Adrenal gland (tissue), 19 donors: ENCODE data around the gene PLD5. TPM values are rescaled to one million over a fixed set of nuclear protein-coding genes. Genes with fewer than 3 reads are reported as not detected.

Experiments used
- DNase-seq, 7 donors: peaks; one replicate each; pipeline ENCODE4 v3.0.0-alpha.2; 2019 to 2020
- H3K27ac ChIP-seq, 5 donors: fragments of 200-600 bp; sonication (generic) in 4 of 5; 1 replicate in 3 of 5; 2 replicates in 2 of 5; pipeline versions ENCODE4 v1.5.1 to v1.8.0; 2016 to 2020; ENCODE audit warnings: mild to moderate bottlenecking in 1 of 5
- H3K27me3 ChIP-seq: fragments of 200-600 bp; 2 replicates; pipeline ENCODE4 v1.8.0; 2021
- H3K36me3 ChIP-seq, 2 donors: fragments of 200-600 bp; replicated peaks in 1 of 2; 1 replicate in 1 of 2; 2 replicates in 1 of 2; pipeline versions ENCODE4 v1.5.1 to v1.8.0; 2018 to 2022
- H3K4me1 ChIP-seq, 2 donors: fragments of 200-600 bp; replicated peaks in 1 of 2; 1 replicate in 1 of 2; 2 replicates in 1 of 2; pipeline versions ENCODE4 v1.5.1 to v1.8.0; 2018 to 2021
- H3K4me3 ChIP-seq, 4 donors: fragments of 200-600 bp; sonication (generic) in 3 of 4; one replicate each; pipeline ENCODE4 v1.5.1; 2016 to 2018
- H3K9me3 ChIP-seq, 3 donors: fragments of 200-600 bp; sonication (generic) in 1 of 3; replicated peaks in 1 of 3; 1 replicate in 2 of 3; 2 replicates in 1 of 3; pipeline versions ENCODE4 v1.5.1 to v1.8.0; 2016 to 2021
- POLR2A ChIP-seq, 2 donors: fragments of 450-650 bp; IDR thresholded peaks; one replicate each; pipeline ENCODE4 v1.6.1; 2017; ENCODE audit warnings: antibody characterized with exemption in 2 of 2, mild to moderate bottlenecking in 2 of 2, moderate library complexity in 1 of 2
- WGBS, 4 donors: extraction: QIAGEN DNeasy Blood & Tissue Kit in 2 of 4; methylation state at CpG; one replicate each; pipeline versions ENCODE4 v1.1.5 to v1.1.7; 2013 to 2017; 5-methylcytosine and 5-hydroxymethylcytosine counted together
- intact Hi-C, 2 donors: fragments of 100-400 bp; cut with DNase I; formaldehyde crosslinking; loops; one replicate each; pipeline versions ENCODE4 v1.14.1 to v1.15.0; 2022 to 2023
- long read RNA-seq, 10 donors: library from polyadenylated mRNA in 3 of 10; unstranded in 2 of 10; stranded (forward) in 1 of 10; transcript quantifications; one replicate each; pipeline ENCODE4 v2.0.0 and lab custom pipeline, GENCODE V29; 2021 to 2026
- polyA plus RNA-seq, 3 donors: library from polyadenylated mRNA; stranded (reverse); fragments of 200-250 nt in 2 of 3; fragments of 350-450 nt in 1 of 3; fragmentation: Illumina TruSeq in 1 of 3; extraction: RNeasy Lipid Tissue Mini Kit (QIAGEN cat#74804) in 1 of 3; gene quantifications; one replicate each; pipeline ENCODE4 v1.2.3, GENCODE V29; 2013 to 2014
- total RNA-seq, 9 donors: library from RNA; depleted of rRNA in 4 of 9; stranded (reverse); fragments of >200 nt in 4 of 9; fragments of 120-200 nt in 1 of 9; fragmentation: NEBNext Ultra II Directional in 1 of 9; extraction: Animal tissue kit (Norgen Biotek cat#: 25700) in 1 of 9; gene quantifications; one replicate each; pipeline versions ENCODE4 v1.1.0 to v1.2.4, GENCODE V29; 2013 to 2023
- TF ChIP-seq, protein P1 (sequence below), 6 experiments: fragments of 450-650 bp in 4 of 6; fragments of 200-600 bp in 2 of 6; sonication (generic) in 1 of 6; IDR thresholded peaks; 1 replicate in 5 of 6; 2 replicates in 1 of 6; pipeline versions ENCODE4 v1.5.1 to v1.8.0; 2016 to 2021; ENCODE audit warnings: antibody characterized with exemption in 6 of 6, mild to moderate bottlenecking in 2 of 6, moderate library complexity in 1 of 6
- donor health status: healthy with polysubstance abuse.
- donor health status: Bipolar disorder and iron deficiency.
- donor health status: DM: yes; HTN: yes; CAD: no.
- donor health status: DM: no; HTN: no; CAD: no.
- donor health status: DM: no; HTN: no; CAD: no.
- donor health status: DM: yes; HTN: yes; CAD: no.

Gene PLD5
- 1 to 10 TPM; 1.9 to 9.6 (median 2.7) TPM for total RNA-seq
- polyA plus RNA-seq, result 1 to 10 TPM in 2 of 3 donors, under 1 TPM in 1; 0.24 to 3.4 (median 1.5) TPM
- long read RNA-seq, donor 1, result 0 reads
- long read RNA-seq, donor 2, result 0 reads
- long read RNA-seq, donor 3, result 0 reads
- long read RNA-seq, donor 4, full-length matches to known transcripts, result 2 of 3 reads
- long read RNA-seq, donor 4, partial matches to known transcripts, result 1 of 3 reads
- long read RNA-seq, donor 4, other reads (novel, unspliced or antisense), result 0 of 3 reads
- long read RNA-seq, donor 5, full-length matches to known transcripts, result 3 of 5 reads
- long read RNA-seq, donor 5, partial matches to known transcripts, result 1 of 5 reads
- long read RNA-seq, donor 5, other reads (novel, unspliced or antisense), result 1 of 5 reads
- long read RNA-seq, donor 6, result 0 reads
- long read RNA-seq, donor 7, result 0 reads
- long read RNA-seq, donor 8, full-length matches to known transcripts, result 2 of 2 reads
- long read RNA-seq, donor 8, partial matches to known transcripts, result 0 of 2 reads
- long read RNA-seq, donor 8, other reads (novel, unspliced or antisense), result 0 of 2 reads
- long read RNA-seq, donor 9, full-length matches to known transcripts, result 1 of 1 reads
- long read RNA-seq, donor 9, partial matches to known transcripts, result 0 of 1 reads
- long read RNA-seq, donor 9, other reads (novel, unspliced or antisense), result 0 of 1 reads
- long read RNA-seq, donor 10, result 0 reads

DNA sequence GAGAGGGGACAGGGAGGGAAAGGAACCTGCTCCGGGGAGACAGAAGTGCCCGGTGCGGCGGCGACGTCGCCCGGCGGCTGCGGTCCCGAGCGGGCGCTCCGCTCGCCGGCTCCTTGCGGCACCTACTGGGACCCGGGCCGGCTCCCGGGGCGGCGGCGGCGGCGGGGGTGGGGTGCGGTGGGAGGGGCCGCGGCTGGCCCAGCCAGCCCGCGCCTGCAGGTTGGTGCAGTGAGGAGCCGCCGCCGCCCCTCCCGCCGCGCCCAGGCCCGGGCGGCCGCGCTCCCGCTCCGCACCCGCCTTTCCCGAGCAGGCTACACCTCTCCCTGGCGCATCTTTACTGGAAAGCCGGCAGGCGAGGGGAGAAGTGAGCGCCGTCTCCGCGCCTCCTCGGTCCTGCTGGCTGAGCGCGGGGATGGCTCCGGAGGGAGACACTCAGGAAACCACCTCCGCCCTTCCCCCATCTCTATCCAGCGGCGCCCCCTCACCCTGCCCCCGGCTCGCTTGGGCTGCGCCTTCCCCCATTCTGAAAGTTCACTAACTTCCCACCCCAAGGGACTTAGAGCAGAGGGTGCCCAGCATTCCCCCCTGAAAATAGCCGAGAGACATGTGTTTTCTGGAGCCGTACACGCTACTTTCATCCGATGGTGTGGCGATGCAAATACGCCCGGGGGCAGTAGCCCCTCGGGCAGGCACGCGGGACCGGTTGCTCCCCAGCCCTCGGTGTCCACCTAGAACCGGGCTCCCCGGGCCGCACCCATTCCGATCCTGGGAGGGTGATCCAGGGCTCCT, at the start of gene PLD5:
PLD5 (minus strand) TSS at position 127 of the 789 bp plus-strand sequence.
- Histone ChIP-seq H3K27ac (peak within 1 kb of the TSS in 1 of 5 donors; percentile 45), H3K27me3 (peaks cover 37% of the 10 kb centered on the region)
- DNase-seq, result peak in 4 of 7 donors; percentile 6 to 42 (median 24)

DNA sequence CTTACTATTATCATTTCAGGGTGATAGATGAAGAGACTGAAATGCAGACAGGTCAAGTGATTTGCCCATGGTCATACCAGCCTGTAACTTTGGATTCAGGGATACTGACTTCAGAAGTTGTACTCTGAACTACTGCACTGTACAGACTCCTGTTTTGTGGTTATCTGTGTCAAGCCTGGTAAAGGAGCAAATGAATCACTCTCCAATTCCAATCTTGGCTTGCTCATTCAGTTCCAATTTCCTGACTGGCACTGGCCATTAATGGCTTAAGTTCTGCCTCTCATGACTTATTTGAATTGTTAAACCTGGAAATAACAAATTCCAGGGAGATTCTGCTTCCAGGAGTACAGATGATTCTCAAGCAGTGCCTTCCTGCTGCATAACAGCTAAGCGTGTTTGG, 45.4 kb upstream of the PLD5 start:
- Histone ChIP-seq H3K36me3 (no peaks in the 10 kb centered on the region), H3K27me3 (no peaks in the 10 kb centered on the region), H3K4me1 (no peaks in the 10 kb centered on the region), H3K9me3 (no peaks in the 10 kb centered on the region), H3K27ac (no peak overlapping the region), H3K4me3 (no peak overlapping the region)
- WGBS, 4 donors, result 70 to 93% (median 83%) methylated on average over 1 of the region's 1 CpG
- intact Hi-C loops, result no loop called here
- TF ChIP-seq POLR2A (IDR thresholded peaks at IDR 0.05), result no peak
- DNase-seq, result no peak

More for the DNA sequence above, at the start of gene PLD5:
- Histone ChIP-seq H3K36me3 (no peaks in the 10 kb centered on the region), H3K9me3 (no peaks in the 10 kb centered on the region), H3K4me3 (peak within 1 kb of the TSS in 2 of 4 donors; percentile 19 to 50), H3K4me1 (peaks cover 0 to 12% of the 10 kb centered on the region in 2 donors)
- 0 to 4% (median 1%) methylated on average over 10 to 77 of the region's 77 CpGs for WGBS, 4 donors
- intact Hi-C loops, result no loop called here
- TF ChIP-seq, protein P1, sequence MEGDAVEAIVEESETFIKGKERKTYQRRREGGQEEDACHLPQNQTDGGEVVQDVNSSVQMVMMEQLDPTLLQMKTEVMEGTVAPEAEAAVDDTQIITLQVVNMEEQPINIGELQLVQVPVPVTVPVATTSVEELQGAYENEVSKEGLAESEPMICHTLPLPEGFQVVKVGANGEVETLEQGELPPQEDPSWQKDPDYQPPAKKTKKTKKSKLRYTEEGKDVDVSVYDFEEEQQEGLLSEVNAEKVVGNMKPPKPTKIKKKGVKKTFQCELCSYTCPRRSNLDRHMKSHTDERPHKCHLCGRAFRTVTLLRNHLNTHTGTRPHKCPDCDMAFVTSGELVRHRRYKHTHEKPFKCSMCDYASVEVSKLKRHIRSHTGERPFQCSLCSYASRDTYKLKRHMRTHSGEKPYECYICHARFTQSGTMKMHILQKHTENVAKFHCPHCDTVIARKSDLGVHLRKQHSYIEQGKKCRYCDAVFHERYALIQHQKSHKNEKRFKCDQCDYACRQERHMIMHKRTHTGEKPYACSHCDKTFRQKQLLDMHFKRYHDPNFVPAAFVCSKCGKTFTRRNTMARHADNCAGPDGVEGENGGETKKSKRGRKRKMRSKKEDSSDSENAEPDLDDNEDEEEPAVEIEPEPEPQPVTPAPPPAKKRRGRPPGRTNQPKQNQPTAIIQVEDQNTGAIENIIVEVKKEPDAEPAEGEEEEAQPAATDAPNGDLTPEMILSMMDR (IDR thresholded peaks at IDR 0.05), result no peak
- TF ChIP-seq POLR2A (IDR thresholded peaks at IDR 0.05), result no peak

- no peak overlapping the region for H3K27ac ChIP-seq
- H3K27me3 ChIP-seq, result no peaks in the 10 kb centered on the region
- intact Hi-C loops, result no loop called here
- no peak for DNase-seq
- no peaks in the 10 kb centered on the region for H3K9me3 ChIP-seq
- no peaks in the 10 kb centered on the region for H3K4me1 ChIP-seq
- TF ChIP-seq POLR2A (IDR thresholded peaks at IDR 0.05), result no peak
- TF ChIP-seq, protein P1 (IDR thresholded peaks at IDR 0.05), result no peak
- no peaks in the 10 kb centered on the region for H3K36me3 ChIP-seq
- 80 to 91% (median 88%) methylated on average over 9 of the region's 9 CpGs for WGBS, 4 donors
- H3K4me3 ChIP-seq, result no peak overlapping the region
Measured at GRCh38 chr1:242568666-242569065, 44.2 kb upstream of the PLD5 start.

GRCh38 chr1:242567596-242567995, 43.1 kb upstream of the PLD5 start:
- 42 to 50% (median 45%) methylated on average over 3 of the region's 3 CpGs for WGBS, 4 donors
- intact Hi-C loops, result no loop called here
- H3K27ac ChIP-seq, result no peak overlapping the region

GRCh38 chr1:242556759-242557158, 32.3 kb upstream of the PLD5 start:
- Histone ChIP-seq H3K4me1 (no peaks in the 10 kb centered on the region), H3K9me3 (no peaks in the 10 kb centered on the region), H3K4me3 (no peak overlapping the region), H3K27ac (no peak overlapping the region), H3K27me3 (no peaks in the 10 kb centered on the region), H3K36me3 (no peaks in the 10 kb centered on the region)
- 62 to 66% (median 65%) methylated on average over 5 of the region's 5 CpGs for WGBS, 4 donors
- no peak for DNase-seq
- no peak for TF ChIP-seq POLR2A (IDR thresholded peaks at IDR 0.05)
- TF ChIP-seq, protein P1 (IDR thresholded peaks at IDR 0.05), result no peak
- intact Hi-C loops, result no loop called here

More at GRCh38 chr1:242567596-242567995, 43.1 kb upstream of the PLD5 start:
- no peak overlapping the region for H3K4me3 ChIP-seq
- no peaks in the 10 kb centered on the region for H3K9me3 ChIP-seq
- no peaks in the 10 kb centered on the region for H3K27me3 ChIP-seq
- no peaks in the 10 kb centered on the region for H3K36me3 ChIP-seq
- no peak for DNase-seq
- H3K4me1 ChIP-seq, result no peaks in the 10 kb centered on the region
- no peak for TF ChIP-seq POLR2A (IDR thresholded peaks at IDR 0.05)
